ENCODE results near the gene PICK1.

PICK1 gene

GRCh38 chr22:38056969-38057891 lies at the start of gene PICK1:
Gene PICK1, plus strand, starts transcription at chr22:38057404. Its CDS starts 406 bp downstream, at chr22:38057810.
- peaks cover 13% of the 10 kb centered on the region for H3K36me3 Mint-ChIP-seq
- peaks cover 25% of the 10 kb centered on the region for H3K4me1 Mint-ChIP-seq
- H3K27ac Mint-ChIP-seq: peak within 1 kb of the TSS; percentile 97
- DNase-seq (ENCODE audit: low spot score in 2 of 2) (peak; percentile 74 to 90), ATAC-seq (peak; percentile 88)
- no peaks in the 10 kb centered on the region for H3K9me3 Mint-ChIP-seq
- peak within 1 kb of the TSS; percentile 82 for H3K4me3 Mint-ChIP-seq

- Mint-ChIP-seq H3K4me1 (peaks cover 24% of the 10 kb centered on the region), H3K27ac (peak overlapping the region; percentile 93), H3K36me3 (peaks cover 9% of the 10 kb centered on the region), H3K9me3 (no peaks in the 10 kb centered on the region), H3K4me3 (peak overlapping the region; percentile 39)
- ATAC-seq (peak; percentile 72), DNase-seq (ENCODE audit: low spot score in 2 of 2) (no peak)
Measured at GRCh38 chr22:38009000-38009806, 48.0 kb upstream of the PICK1 start.

GRCh38 chr22:38012604-38013072 lies 44.6 kb upstream of the PICK1 start:
- no peaks in the 10 kb centered on the region for H3K9me3 Mint-ChIP-seq
- DNase-seq (ENCODE audit: low spot score in 2 of 2) (no peak), ATAC-seq (no peak)
- peaks cover 22% of the 10 kb centered on the region for H3K4me1 Mint-ChIP-seq
- H3K27ac Mint-ChIP-seq: no peak overlapping the region
- H3K36me3 Mint-ChIP-seq: peaks cover 9% of the 10 kb centered on the region
- H3K4me3 Mint-ChIP-seq: no peak overlapping the region

GRCh38 chr22:38014083-38014482 lies 43.1 kb upstream of the PICK1 start:
- Mint-ChIP-seq H3K4me1 (peaks cover 23% of the 10 kb centered on the region), H3K9me3 (no peaks in the 10 kb centered on the region), H3K27ac (no peak overlapping the region), H3K4me3 (no peak overlapping the region), H3K36me3 (peaks cover 1% of the 10 kb centered on the region)
- DNase-seq (ENCODE audit: low spot score in 2 of 2) (no peak), ATAC-seq (no peak)

GRCh38 chr22:38016182-38017151 lies 40.7 kb upstream of the PICK1 start:
- DNase-seq (ENCODE audit: low spot score in 2 of 2) (no peak), ATAC-seq (no peak)
- Mint-ChIP-seq H3K36me3 (no peaks in the 10 kb centered on the region), H3K4me3 (no peak overlapping the region), H3K4me1 (peaks cover 14% of the 10 kb centered on the region), H3K27ac (no peak overlapping the region), H3K9me3 (no peaks in the 10 kb centered on the region)

- H3K27ac Mint-ChIP-seq: peak overlapping the region; percentile 58
- no peak overlapping the region for H3K4me3 Mint-ChIP-seq
- peak; percentile 28 for ATAC-seq
- no peak for DNase-seq (ENCODE audit: low spot score in 2 of 2)
- H3K9me3 Mint-ChIP-seq: no peaks in the 10 kb centered on the region
- no peaks in the 10 kb centered on the region for H3K36me3 Mint-ChIP-seq
- peaks cover 14% of the 10 kb centered on the region for H3K4me1 Mint-ChIP-seq
Measured at GRCh38 chr22:38017272-38017920, 39.8 kb upstream of the PICK1 start.

- no peaks in the 10 kb centered on the region for H3K9me3 Mint-ChIP-seq
- ATAC-seq (no peak), DNase-seq (ENCODE audit: low spot score in 2 of 2) (no peak)
- peaks cover 14% of the 10 kb centered on the region for H3K4me1 Mint-ChIP-seq
- peak overlapping the region; percentile 58 for H3K27ac Mint-ChIP-seq
- H3K4me3 Mint-ChIP-seq: no peak overlapping the region
- no peaks in the 10 kb centered on the region for H3K36me3 Mint-ChIP-seq
Measured at GRCh38 chr22:38017939-38018885, 39.0 kb upstream of the PICK1 start.

- H3K36me3 Mint-ChIP-seq: no peaks in the 10 kb centered on the region
- no peaks in the 10 kb centered on the region for H3K9me3 Mint-ChIP-seq
- no peak for ATAC-seq
- peaks cover 14% of the 10 kb centered on the region for H3K4me1 Mint-ChIP-seq
- H3K4me3 Mint-ChIP-seq: no peak overlapping the region
- no peak for DNase-seq (ENCODE audit: low spot score in 2 of 2)
- peak overlapping the region; percentile 58 for H3K27ac Mint-ChIP-seq
Measured at GRCh38 chr22:38018938-38019827, 38.0 kb upstream of the PICK1 start.

GRCh38 chr22:38021206-38021605 lies 36.0 kb upstream of the PICK1 start:
- DNase-seq (ENCODE audit: low spot score in 2 of 2) (no peak), ATAC-seq (no peak)
- Mint-ChIP-seq H3K27ac (no peak overlapping the region), H3K4me3 (no peak overlapping the region), H3K4me1 (peaks cover 14% of the 10 kb centered on the region), H3K36me3 (no peaks in the 10 kb centered on the region), H3K9me3 (no peaks in the 10 kb centered on the region)

- DNase-seq (ENCODE audit: low spot score in 2 of 2) (no peak), ATAC-seq (no peak)
- Mint-ChIP-seq H3K9me3 (no peaks in the 10 kb centered on the region), H3K27ac (no peak overlapping the region), H3K36me3 (no peaks in the 10 kb centered on the region), H3K4me1 (peaks cover 16% of the 10 kb centered on the region), H3K4me3 (no peak overlapping the region)
Measured at GRCh38 chr22:38023045-38023444, 34.2 kb upstream of the PICK1 start.

- DNase-seq (ENCODE audit: low spot score in 2 of 2) (no peak), ATAC-seq (no peak)
- H3K4me1 Mint-ChIP-seq: peaks cover 11% of the 10 kb centered on the region
- H3K27ac Mint-ChIP-seq: no peak overlapping the region
- no peak overlapping the region for H3K4me3 Mint-ChIP-seq
- H3K9me3 Mint-ChIP-seq: no peaks in the 10 kb centered on the region
- no peaks in the 10 kb centered on the region for H3K36me3 Mint-ChIP-seq
Measured at GRCh38 chr22:38025514-38025913, 31.7 kb upstream of the PICK1 start.

GRCh38 chr22:38026130-38027111 lies 30.8 kb upstream of the PICK1 start:
- Mint-ChIP-seq H3K27ac (no peak overlapping the region), H3K9me3 (no peaks in the 10 kb centered on the region), H3K4me3 (no peak overlapping the region), H3K4me1 (peaks cover 11% of the 10 kb centered on the region), H3K36me3 (no peaks in the 10 kb centered on the region)
- DNase-seq (ENCODE audit: low spot score in 2 of 2) (no peak), ATAC-seq (no peak)

Measured in stimulated activated effector memory CD8-positive, alpha-beta T cell treated with anti-CD3 and anti-CD28 coated beads, Interleukin-12 subunit alpha, Interleukin-12 subunit beta, amount 100 ng/mL, for 72 hours (primary cell).